ENCODE data around the gene ANKH.

Gene ANKH

DNA sequence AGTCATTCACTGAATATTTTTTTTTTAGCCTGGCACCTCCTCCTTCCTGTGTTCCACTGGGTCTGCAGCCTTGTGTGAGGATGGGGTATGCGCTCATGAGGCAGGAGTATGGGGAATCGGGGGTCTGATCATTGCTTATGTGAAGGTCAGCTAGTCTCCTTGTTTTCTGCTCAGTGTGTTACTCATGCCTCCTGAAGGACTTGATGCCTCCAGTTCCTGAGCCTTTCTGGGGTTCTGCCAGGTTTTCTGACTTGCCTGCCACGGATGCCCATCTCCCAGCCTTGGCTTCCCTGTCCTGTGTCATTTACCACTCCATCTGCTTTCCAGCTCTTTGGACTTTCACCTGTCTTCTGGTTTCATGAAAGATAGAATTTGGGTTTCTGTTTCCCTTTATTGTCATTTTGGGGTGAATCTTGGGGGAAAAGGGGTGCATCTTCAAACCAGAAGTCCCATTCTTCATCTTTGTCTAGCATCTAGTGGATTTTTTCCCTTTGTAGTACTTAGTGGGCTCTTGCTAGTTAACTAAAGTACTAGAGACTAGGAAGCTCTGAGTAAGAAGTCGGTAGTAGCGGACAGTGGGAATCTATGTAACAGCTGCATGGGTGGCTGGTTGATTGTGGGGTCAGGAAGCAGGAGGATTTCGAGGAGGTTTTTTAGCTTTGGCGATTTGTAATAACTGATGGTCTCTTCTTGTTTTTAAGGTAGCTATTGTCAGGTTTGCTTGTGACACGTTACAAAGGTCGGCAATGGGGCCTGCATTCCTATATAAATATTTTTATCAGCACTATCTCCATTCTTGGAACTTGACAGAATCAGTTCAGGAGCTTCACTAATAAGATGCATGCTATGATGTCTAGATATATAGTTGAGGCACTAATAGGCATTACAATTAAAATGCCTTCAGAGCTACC, 198.8 kb downstream of the ANKH start:
- no peak for TF ChIP-seq CTCF (IDR thresholded peaks at IDR 0.05; ENCODE audit: low read depth, low read length)
- H3K4me3 ChIP-seq (ENCODE audit: low read depth, low read length): no peak overlapping the region
- H3K4me1 ChIP-seq: no peaks in the 10 kb centered on the region
- H3K27me3 ChIP-seq: no peaks in the 10 kb centered on the region
- peaks cover 11% of the 10 kb centered on the region for H3K36me3 ChIP-seq
- no peak for DNase-seq
- no peaks in the 10 kb centered on the region for H3K9me3 ChIP-seq

DNA sequence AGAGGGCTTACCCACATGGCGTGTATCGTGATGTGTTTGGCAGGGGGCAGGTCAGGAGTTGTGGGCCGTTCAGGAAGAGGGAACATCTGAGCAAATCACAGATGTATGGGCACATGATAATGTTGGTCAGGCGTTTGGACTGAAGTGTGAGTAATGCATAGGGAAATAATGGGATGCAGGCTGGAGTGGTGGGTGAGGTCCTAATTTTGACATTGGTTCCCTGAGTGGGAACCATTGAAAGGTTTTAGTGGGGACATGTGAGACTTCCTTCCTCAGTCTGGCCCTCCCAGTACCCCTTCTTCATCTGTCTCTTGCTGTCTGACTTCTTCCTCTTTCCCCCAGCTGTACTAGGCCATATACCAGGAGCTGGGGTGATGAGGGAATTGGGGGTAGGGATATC, 199.5 kb downstream of the ANKH start:
- Histone ChIP-seq H3K9me3 (no peaks in the 10 kb centered on the region), H3K4me1 (no peaks in the 10 kb centered on the region), H3K4me3 (ENCODE audit: low read depth, low read length) (no peak overlapping the region), H3K36me3 (peaks cover 8% of the 10 kb centered on the region; the same call in 1 of the 2 replicates), H3K27me3 (no peaks in the 10 kb centered on the region)
- DNase-seq: no peak
- no peak for TF ChIP-seq CTCF (IDR thresholded peaks at IDR 0.05; ENCODE audit: low read depth, low read length)

- H3K9me3 ChIP-seq: no peaks in the 10 kb centered on the region
- no peaks in the 10 kb centered on the region for H3K27me3 ChIP-seq
- no peaks in the 10 kb centered on the region; the same call in 1 of the 2 replicates for H3K4me1 ChIP-seq
- no peak overlapping the region for H3K4me3 ChIP-seq (ENCODE audit: low read depth, low read length)
- DNase-seq: no peak
- peaks cover 8% of the 10 kb centered on the region; the same call in 1 of the 2 replicates for H3K36me3 ChIP-seq
- no peak for TF ChIP-seq CTCF (IDR thresholded peaks at IDR 0.05; ENCODE audit: low read depth, low read length)
Measured at GRCh38 chr5:14671414-14671813, 200.2 kb downstream of the ANKH start.

DNA sequence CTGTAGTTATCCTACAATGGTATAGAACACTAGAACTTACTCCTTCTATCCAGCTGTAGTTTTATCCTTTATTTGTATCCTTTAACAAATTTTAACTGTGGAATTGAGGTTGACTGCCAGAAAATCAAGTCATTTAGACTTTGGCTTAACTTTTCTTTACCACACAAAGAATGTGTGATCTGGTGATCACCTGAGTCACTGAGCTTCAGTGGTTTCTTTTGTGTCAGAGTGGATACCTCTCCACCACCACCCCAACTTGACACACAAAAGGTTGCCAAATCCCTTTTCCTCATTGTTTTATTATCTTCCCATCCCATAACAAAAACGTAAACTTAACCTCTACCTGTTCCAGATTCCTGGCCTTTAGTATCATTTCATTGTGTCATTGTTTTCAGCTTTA, 201.6 kb downstream of the ANKH start:
- Histone ChIP-seq H3K4me3 (ENCODE audit: low read depth, low read length) (no peak overlapping the region), H3K9me3 (no peaks in the 10 kb centered on the region), H3K4me1 (peaks cover 6% of the 10 kb centered on the region; the same call in 1 of the 2 replicates), H3K27me3 (no peaks in the 10 kb centered on the region), H3K36me3 (peaks cover 5% of the 10 kb centered on the region; the same call in 1 of the 2 replicates)
- TF ChIP-seq CTCF (IDR thresholded peaks at IDR 0.05; ENCODE audit: low read depth, low read length): no peak
- DNase-seq: no peak

DNA sequence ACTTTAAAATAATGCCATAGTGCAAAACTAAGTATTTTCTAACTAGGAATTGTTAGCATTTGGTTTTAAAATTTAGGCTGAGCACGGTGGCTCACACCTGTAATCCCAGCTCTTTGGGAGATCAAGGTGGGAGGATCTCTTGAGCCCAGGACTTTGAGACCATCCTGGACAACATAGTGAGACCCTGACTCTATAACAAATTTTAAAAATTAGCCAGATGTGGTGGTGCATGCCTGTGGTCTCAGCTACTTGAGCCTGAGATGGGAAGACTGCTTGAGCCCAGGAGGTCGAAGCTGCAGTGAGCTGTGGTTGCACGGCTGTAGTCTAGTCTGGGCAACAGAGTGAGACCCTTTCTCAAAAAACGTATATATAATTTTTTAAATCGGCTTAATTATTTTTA, 202.2 kb downstream of the ANKH start:
- no peak for TF ChIP-seq CTCF (IDR thresholded peaks at IDR 0.05; ENCODE audit: low read depth, low read length)
- Histone ChIP-seq H3K4me3 (ENCODE audit: low read depth, low read length) (no peak overlapping the region), H3K9me3 (no peaks in the 10 kb centered on the region), H3K36me3 (peaks cover 2% of the 10 kb centered on the region; the same call in 1 of the 2 replicates), H3K27me3 (no peaks in the 10 kb centered on the region), H3K4me1 (peaks cover 6% of the 10 kb centered on the region; the same call in 1 of the 2 replicates)
- no peak for DNase-seq

- Histone ChIP-seq H3K9me3 (no peaks in the 10 kb centered on the region), H3K4me3 (ENCODE audit: low read depth, low read length) (no peak overlapping the region), H3K27me3 (no peaks in the 10 kb centered on the region), H3K36me3 (peaks cover 2% of the 10 kb centered on the region; the same call in 1 of the 2 replicates), H3K4me1 (peaks cover 6% of the 10 kb centered on the region; the same call in 1 of the 2 replicates)
- no peak for DNase-seq
- no peak for TF ChIP-seq CTCF (IDR thresholded peaks at IDR 0.05; ENCODE audit: low read depth, low read length)
Measured at GRCh38 chr5:14668181-14668591, 203.4 kb downstream of the ANKH start.
